GM19467 (cell line): ENCODE data around the gene ZMYND12.

ENCODE experiments used
- ATAC-seq: cut with Tn5 transposase; IDR thresholded peaks from one replicate; pipeline ENCODE4 v1.9.1; 2021; ENCODE audit warnings: mild to moderate bottlenecking, moderate library complexity; ENCODE audit not compliant: unreplicated experiment

ZMYND12 gene

GRCh38 chr1:42392967-42393848 lies 62.6 kb downstream of the ZMYND12 start:
- no peak for ATAC-seq

DNA sequence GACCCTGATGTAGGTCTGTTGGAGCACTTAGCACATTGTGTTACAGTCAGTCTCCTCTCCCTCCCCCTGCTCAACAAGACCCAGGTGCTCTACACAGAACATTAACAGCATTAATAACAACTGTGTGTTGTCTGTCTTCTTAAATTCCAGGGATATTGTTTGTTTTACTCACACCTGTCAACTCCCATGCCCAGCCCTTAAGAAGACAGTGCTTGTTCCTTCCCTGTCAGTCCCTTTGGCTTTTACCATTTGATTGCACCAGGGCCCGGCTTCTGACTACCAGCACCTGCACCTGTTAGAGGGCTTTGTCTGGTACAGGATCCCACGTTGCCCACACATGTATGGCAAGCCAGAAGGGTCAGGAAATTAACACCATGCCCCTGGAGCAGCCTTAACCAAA lies 63.6 kb downstream of the ZMYND12 start:
- no peak for ATAC-seq

- ATAC-seq = no peak
These were observed 69.8 kb downstream of the ZMYND12 start for GRCh38 chr1:42386051-42386450.

DNA sequence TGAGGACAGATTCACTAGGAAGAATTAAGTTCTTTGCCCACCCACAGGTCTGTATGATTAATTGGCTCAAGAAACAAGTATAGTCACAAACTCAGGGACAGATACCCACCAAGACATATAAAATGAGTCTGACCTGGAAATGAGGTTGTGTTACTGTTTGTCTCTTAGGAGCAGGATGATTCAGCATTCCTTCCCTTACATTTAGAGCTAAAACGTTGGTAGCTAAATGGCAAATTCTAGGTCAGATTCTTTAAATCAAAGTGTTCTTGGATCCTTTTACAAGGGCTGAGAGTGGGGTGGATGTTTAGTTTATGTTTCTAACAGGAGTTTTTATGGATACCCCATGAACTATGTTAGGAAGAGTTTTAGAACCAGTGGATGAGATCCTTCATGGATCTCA lies 70.5 kb downstream of the ZMYND12 start:
- no peak for ATAC-seq

- no peak for ATAC-seq
These were observed 74.5 kb downstream of the ZMYND12 start for GRCh38 chr1:42381280-42381673.

- peak; percentile 75 for ATAC-seq
These were observed 75.1 kb downstream of the ZMYND12 start, which contains the start of gene RIMKLA for GRCh38 chr1:42380586-42381279. TSS of gene RIMKLA (plus strand) at chr1:42380792. CDS start at chr1:42380935, 143 bp downstream.
